Activated T-cell treated with anti-CD3 and anti-CD28 coated beads, Interleukin-2, amount 50 U/mL, for 24 hours (primary cell): Measurements from ENCODE around the gene SLC34A1.
A peak's percentile ranks its signal among the peaks of the same experiment; 100 is the strongest.
"Not testable (repeated sequence)": the region's sequence is repeated elsewhere in the genome, so short reads cannot be mapped to it uniquely, and the experiment has no call there.

Experiments used
- DNase-seq: peaks from one replicate; pipeline ENCODE4 v3.0.0-alpha.2; 2020
- H3K27ac Mint-ChIP-seq: 2 replicates; pipeline ENCODE4 v1.8.0; 2020; ENCODE audit warnings: mild to moderate bottlenecking, mixed read lengths
- H3K27me3 Mint-ChIP-seq: 2 replicates; pipeline ENCODE4 v1.8.0; 2020; ENCODE audit warnings: mixed read lengths
- H3K36me3 Mint-ChIP-seq: 2 replicates; pipeline ENCODE4 v1.8.0; 2020; ENCODE audit warnings: low read depth, mixed read lengths
- H3K4me1 Mint-ChIP-seq: 2 replicates; pipeline ENCODE4 v1.8.0; 2020; ENCODE audit warnings: low read depth, mixed read lengths
- H3K4me3 Mint-ChIP-seq: 2 replicates; pipeline ENCODE4 v1.8.0; 2020; ENCODE audit warnings: mild to moderate bottlenecking, moderate library complexity, mixed read lengths
- H3K9me3 Mint-ChIP-seq: 2 replicates; pipeline ENCODE4 v1.8.0; 2020; ENCODE audit warnings: mixed read lengths

SLC34A1 gene

DNA sequence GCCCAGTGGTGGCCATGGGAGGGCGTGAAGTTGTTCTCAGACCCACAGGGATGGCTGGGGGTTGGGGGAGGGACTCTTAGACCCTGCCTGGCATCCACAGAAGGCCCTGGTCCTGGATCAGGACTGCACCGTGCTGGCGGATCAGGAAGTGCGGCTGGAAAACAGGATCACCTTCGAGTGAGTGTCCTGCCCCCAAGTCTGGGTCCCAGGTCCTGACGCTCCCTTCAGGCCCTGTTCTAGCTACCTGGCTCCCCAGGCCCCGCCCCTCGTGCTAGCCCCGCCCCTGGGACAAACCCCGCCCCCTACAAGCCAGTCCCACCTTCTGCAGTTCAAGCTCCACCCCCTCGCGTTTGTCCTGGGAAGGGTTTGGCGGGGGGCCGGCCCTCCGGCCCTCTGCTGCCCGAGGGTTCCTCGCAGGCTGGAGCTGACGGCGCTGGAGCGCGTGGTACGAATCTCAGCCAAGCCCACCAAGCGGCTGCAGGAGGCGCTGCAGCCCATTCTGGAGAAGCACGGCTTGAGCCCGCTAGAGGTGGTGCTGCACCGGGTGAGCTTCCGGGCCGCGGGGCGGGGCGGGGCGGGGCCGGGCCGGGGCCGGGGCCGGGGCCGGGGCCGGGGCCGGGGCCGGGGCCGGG, 13.6 kb upstream of the SLC34A1 start:
- Mint-ChIP-seq H3K36me3 (peaks cover 76% of the 10 kb centered on the region), H3K27ac (no peak overlapping the region), H3K4me1 (peaks cover 74% of the 10 kb centered on the region), H3K27me3 (no peaks in the 10 kb centered on the region), H3K4me3 (no peak overlapping the region), H3K9me3 (no peaks in the 10 kb centered on the region)
- peak; percentile 60 for DNase-seq

DNA sequence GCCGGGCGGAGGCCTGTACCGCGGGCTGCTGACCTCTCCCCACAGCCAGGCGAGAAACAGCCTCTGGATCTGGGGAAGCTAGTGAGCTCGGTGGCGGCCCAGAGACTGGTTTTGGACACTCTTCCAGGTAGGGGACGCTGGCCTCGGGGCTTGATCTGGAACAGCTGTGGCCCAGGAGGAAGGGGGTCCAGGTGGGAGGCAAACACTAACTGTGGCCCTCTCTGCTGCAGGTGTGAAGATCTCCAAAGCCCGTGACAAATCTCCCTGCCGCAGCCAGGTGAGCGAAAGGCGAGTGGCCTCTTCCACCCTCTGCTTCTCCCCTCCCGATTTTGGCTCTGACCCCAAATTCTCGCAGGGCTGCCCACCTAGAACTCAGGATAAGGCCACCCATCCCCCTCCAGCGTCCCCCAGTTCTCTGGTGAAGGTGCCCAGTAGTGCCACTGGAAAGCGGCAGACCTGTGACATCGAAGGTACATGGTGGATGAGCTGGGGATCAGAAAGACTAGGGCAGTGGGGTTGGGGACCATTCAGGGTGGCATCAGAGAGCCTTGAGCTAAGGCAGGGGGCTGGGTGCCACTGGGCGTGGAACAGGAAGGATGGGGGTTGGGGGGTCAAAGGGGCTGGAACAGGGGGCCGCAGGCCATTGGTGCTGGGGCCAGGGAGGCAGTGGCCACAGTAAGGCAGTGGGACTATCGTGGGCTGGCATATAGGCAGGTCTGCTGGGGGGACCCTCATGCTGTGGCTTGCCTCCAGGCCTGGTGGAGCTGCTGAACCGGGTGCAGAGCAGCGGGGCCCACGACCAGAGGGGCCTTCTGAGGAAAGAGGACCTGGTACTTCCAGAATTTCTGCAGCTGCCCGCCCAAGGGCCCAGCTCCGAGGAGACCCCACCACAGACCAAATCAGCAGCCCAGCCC, 12.9 kb upstream of the SLC34A1 start:
- peaks cover 71% of the 10 kb centered on the region for H3K36me3 Mint-ChIP-seq
- peaks cover 71% of the 10 kb centered on the region for H3K4me1 Mint-ChIP-seq
- no peaks in the 10 kb centered on the region for H3K27me3 Mint-ChIP-seq
- H3K9me3 Mint-ChIP-seq: no peaks in the 10 kb centered on the region
- no peak overlapping the region for H3K4me3 Mint-ChIP-seq
- no peak for DNase-seq
- H3K27ac Mint-ChIP-seq: peak overlapping the region; percentile 89

DNA sequence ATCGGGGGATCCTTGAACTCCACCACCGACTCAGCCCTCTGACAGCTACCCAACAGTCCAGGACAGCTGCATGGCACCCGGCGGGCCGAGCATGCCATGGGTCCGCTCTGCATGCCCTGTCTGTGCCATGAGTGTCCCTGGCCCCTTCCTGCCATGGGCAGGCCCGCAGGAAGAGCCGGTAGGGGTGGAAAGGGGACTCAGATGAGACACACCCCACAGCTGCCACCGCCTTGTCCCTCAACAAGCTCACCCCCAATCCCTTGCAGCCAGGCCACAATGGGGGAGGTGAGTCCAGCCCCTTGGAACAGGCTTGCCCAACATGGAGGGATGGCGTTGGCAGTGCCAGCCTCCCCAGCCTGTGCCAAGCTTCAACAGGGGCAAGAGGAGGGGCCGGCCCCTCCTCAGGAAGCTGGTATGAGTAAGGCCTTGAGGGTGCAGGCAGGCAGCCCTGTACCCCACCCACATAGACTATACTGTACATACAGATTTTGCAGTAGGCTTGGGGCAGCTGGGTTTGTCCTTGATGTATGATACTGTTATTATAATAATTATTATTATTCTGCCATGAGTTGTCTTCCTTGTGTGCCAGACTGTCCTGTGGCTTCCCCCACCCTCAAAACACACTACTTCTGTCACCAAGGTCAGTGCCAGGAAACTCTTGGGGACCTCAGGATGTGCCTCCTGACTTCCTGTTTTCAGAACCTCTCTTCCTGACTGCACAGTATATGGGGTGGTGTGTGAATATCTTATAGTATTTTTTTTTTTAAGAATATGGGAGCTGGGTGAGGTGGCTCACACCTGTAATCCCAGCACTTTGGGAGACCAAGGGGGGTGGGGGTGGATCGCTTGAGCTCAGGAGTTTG, 12.0 kb upstream of the SLC34A1 start:
- Mint-ChIP-seq H3K27me3 (no peaks in the 10 kb centered on the region), H3K36me3 (peaks cover 65% of the 10 kb centered on the region), H3K27ac (peak overlapping the region; percentile 89), H3K4me3 (peak overlapping the region; percentile 39), H3K4me1 (peaks cover 67% of the 10 kb centered on the region), H3K9me3 (no peaks in the 10 kb centered on the region)
- DNase-seq: no peak

DNA sequence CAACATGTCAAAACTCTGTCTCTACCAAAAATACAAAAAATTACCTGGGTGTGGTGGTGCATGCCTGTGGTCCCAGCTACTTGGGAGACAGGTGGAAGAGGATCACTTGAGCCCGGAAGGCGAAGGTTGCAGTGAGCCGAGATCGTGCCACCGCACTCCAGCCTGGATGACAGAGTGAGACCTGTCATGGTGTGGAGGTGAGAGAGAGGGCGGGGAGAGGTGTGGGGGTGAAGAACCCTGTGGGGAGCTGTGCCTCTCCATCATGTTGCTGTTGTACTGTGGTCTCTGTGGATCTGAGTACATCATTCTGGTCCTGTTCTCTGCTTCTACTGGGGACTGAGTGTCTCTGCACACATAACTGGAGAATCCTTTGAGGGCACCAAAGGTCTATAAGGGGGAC, 11.3 kb upstream of the SLC34A1 start:
- H3K9me3 Mint-ChIP-seq: no peaks in the 10 kb centered on the region
- H3K27me3 Mint-ChIP-seq: no peaks in the 10 kb centered on the region
- peak overlapping the region; percentile 89 for H3K27ac Mint-ChIP-seq
- H3K4me1 Mint-ChIP-seq: peaks cover 67% of the 10 kb centered on the region
- H3K36me3 Mint-ChIP-seq: peaks cover 61% of the 10 kb centered on the region
- H3K4me3 Mint-ChIP-seq: peak overlapping the region; percentile 39
- no peak for DNase-seq

- Mint-ChIP-seq H3K36me3 (peaks cover 52% of the 10 kb centered on the region), H3K4me1 (peaks cover 69% of the 10 kb centered on the region)
Observed at GRCh38 chr5:177373806-177374205, 10.4 kb upstream of the SLC34A1 start.

GRCh38 chr5:177374211-177374610, 10.0 kb upstream of the SLC34A1 start:
- peaks cover 69% of the 10 kb centered on the region for H3K4me1 Mint-ChIP-seq
- no peaks in the 10 kb centered on the region for H3K9me3 Mint-ChIP-seq
- H3K36me3 Mint-ChIP-seq: peaks cover 48% of the 10 kb centered on the region
- peak overlapping the region; percentile 58 for H3K27ac Mint-ChIP-seq
- DNase-seq: no peak
- H3K4me3 Mint-ChIP-seq: no peak overlapping the region
- H3K27me3 Mint-ChIP-seq: no peaks in the 10 kb centered on the region

More at GRCh38 chr5:177373806-177374205, 10.4 kb upstream of the SLC34A1 start:
- Mint-ChIP-seq H3K27ac (peak overlapping the region; percentile 58), H3K27me3 (no peaks in the 10 kb centered on the region), H3K9me3 (no peaks in the 10 kb centered on the region), H3K4me3 (no peak overlapping the region)
- no peak for DNase-seq

GRCh38 chr5:177375516-177375915, 8.7 kb upstream of the SLC34A1 start:
- H3K4me3 Mint-ChIP-seq, DNase-seq, H3K27ac Mint-ChIP-seq, H3K9me3 Mint-ChIP-seq, H3K27me3 Mint-ChIP-seq: not testable (repeated sequence)
- peaks cover 65% of the 10 kb centered on the region for H3K4me1 Mint-ChIP-seq
- H3K36me3 Mint-ChIP-seq: peaks cover 35% of the 10 kb centered on the region

- DNase-seq: no peak
- Mint-ChIP-seq H3K27me3 (no peaks in the 10 kb centered on the region), H3K4me3 (no peak overlapping the region), H3K27ac (no peak overlapping the region), H3K36me3 (peaks cover 34% of the 10 kb centered on the region), H3K9me3 (no peaks in the 10 kb centered on the region), H3K4me1 (peaks cover 65% of the 10 kb centered on the region)
Observed at GRCh38 chr5:177376107-177376506, 8.1 kb upstream of the SLC34A1 start.

- peaks cover 56% of the 10 kb centered on the region for H3K4me1 Mint-ChIP-seq
- no peaks in the 10 kb centered on the region for H3K9me3 Mint-ChIP-seq
- no peaks in the 10 kb centered on the region for H3K27me3 Mint-ChIP-seq
- no peak for DNase-seq
- peaks cover 15% of the 10 kb centered on the region for H3K36me3 Mint-ChIP-seq
- no peak overlapping the region for H3K27ac Mint-ChIP-seq
- no peak overlapping the region for H3K4me3 Mint-ChIP-seq
Observed at GRCh38 chr5:177377851-177378776, 6.1 kb upstream of the SLC34A1 start.

DNA sequence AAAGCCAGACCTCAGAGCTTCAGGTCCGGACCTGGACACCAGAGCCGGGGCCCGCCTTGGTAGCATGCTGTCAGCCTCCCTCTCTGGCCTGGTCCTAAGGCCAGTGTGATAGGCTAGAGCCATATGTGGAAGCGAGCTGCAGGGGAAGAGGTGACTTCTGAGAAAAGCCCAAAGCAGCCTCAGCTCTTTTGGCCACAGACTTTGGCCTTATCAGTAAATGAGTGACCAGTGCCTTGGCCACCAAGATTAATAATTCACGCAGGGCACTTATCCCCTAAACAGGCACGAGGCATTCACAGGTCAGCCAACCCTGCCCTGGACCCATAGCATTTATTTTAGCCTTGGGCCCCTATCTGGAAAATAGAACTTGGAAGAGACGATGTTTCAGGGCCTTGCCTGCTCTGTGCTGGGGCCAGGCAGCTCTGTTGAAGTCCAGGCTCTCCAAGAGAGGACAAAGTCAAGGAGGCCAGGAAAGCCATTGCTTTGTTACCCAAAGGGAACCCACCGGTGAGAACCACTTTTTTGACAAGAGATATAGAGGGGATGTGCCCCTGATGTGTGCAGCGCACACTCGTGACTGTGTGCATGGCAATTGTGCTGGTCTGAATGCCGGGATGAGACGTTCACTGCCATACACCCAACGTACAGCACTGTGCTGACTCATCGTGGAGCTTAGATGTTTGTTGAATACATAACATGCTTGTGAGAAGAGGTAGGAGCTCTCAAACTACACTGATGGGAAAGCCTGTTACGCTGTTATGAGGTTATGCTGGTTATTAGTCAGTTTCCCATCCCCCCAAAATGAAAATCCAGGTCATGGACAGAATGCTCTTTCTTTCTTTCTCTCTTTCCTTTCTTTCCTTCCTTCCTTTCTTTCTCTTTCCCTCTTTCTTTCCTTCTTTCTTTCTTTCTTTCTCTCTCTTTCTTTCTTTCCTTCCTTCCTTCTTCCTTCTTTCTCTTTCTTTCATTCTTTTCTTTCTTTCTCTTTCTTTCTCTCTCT, 5.0 kb upstream of the SLC34A1 start:
- H3K4me3 Mint-ChIP-seq: no peak overlapping the region
- H3K27me3 Mint-ChIP-seq: no peaks in the 10 kb centered on the region
- H3K9me3 Mint-ChIP-seq: no peaks in the 10 kb centered on the region
- H3K36me3 Mint-ChIP-seq: peaks cover 5% of the 10 kb centered on the region
- H3K27ac Mint-ChIP-seq: peak overlapping the region; percentile 54
- peaks cover 46% of the 10 kb centered on the region for H3K4me1 Mint-ChIP-seq
- DNase-seq: no peak

DNA sequence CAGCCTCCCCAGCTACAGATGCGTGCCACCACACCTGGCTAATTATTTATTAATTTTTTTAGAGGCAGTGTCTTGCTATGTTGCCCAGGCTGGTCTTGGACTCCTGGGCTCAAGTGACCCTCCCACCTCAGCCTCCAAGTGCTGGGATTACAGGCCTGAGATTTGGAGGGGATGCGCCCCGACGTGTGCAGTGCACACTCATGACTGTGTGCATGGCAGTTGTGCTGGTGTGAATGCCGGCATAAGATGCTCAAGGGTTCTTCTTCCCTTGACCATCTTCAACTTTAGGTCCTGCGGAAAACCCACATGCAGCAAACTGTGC, 3.5 kb upstream of the SLC34A1 start:
- Mint-ChIP-seq H3K4me1 (peaks cover 40% of the 10 kb centered on the region), H3K27me3 (no peaks in the 10 kb centered on the region)
- DNase-seq: no peak

DNA sequence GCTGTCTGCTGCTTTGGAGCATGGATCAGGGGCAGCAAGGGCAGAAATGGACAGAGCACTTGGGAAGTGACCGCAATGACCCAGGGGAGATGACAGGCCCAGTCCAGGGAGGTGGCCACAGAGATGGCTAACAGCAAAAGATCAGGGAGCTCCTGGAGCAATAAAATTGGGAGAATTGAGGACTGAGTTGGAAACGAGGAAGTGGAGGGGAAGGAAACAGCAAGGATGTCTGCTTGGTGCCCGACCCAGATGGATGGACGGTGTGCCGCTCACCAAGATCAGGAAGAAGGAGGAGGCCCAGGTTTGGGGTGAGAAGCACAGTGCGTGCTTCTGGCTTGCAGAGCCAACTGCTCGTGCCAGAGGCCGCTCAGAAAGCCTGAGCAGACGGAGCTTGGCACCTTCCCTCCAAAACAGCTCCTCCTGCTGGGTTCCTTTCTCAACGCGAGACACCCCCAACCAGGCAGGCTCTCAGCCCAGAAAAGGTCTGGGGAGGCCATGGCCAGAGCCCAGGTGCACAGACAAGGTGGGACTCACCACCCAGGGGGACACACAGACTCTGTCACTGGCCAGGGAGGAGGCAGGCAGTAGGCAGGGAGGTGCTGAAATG, 1.7 kb upstream of the SLC34A1 start:
- no peak overlapping the region for H3K4me3 Mint-ChIP-seq
- H3K27me3 Mint-ChIP-seq: no peaks in the 10 kb centered on the region
- no peak overlapping the region for H3K27ac Mint-ChIP-seq
- H3K9me3 Mint-ChIP-seq: no peaks in the 10 kb centered on the region
- no peak for DNase-seq
- H3K36me3 Mint-ChIP-seq: no peaks in the 10 kb centered on the region
- peaks cover 37% of the 10 kb centered on the region for H3K4me1 Mint-ChIP-seq

More for the DNA sequence above, 3.5 kb upstream of the SLC34A1 start:
- Mint-ChIP-seq H3K9me3 (no peaks in the 10 kb centered on the region), H3K4me3 (no peak overlapping the region), H3K27ac (no peak overlapping the region), H3K36me3 (no peaks in the 10 kb centered on the region)
